Stimulated activated naive CD8-positive, alpha-beta T cell treated with anti-CD3 and anti-CD28 coated beads, Interleukin-15, Interleukin-2, amounts not matched to agents 100 U/mL and 50 U/mL, for 24 hours (primary cell): Measurements from ENCODE around the gene ARHGEF1.

Source experiments
- ATAC-seq: fragments of 150-1000 bp; cut with Tn5 transposase; one replicate; pipeline ENCODE4 v1.10.0; 2021
- DNase-seq: peaks from one replicate; pipeline ENCODE4 v3.0.0; 2021

Gene ARHGEF1

DNA sequence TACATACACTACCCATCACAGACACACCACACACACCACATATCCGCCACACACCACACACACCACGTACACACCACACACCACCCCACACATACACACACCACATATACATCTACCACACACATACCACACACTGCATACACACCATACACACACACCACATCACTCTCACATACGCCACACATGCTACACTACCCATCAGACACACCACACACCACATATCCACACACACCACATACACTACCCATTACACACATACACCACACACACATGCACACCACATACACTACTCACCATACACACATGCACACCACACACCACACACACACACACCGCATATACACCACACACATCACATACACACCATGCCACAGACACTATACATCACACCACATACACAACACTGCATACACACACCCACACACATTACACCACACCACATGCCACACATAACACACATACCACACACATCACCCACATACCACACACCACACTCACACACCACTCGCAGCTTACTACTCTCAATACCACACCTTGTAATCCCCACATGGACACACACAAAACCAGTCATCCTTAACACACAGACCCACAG, 35.8 kb downstream of the ARHGEF1 start:
- DNase-seq (no peak), ATAC-seq (no peak)

DNA sequence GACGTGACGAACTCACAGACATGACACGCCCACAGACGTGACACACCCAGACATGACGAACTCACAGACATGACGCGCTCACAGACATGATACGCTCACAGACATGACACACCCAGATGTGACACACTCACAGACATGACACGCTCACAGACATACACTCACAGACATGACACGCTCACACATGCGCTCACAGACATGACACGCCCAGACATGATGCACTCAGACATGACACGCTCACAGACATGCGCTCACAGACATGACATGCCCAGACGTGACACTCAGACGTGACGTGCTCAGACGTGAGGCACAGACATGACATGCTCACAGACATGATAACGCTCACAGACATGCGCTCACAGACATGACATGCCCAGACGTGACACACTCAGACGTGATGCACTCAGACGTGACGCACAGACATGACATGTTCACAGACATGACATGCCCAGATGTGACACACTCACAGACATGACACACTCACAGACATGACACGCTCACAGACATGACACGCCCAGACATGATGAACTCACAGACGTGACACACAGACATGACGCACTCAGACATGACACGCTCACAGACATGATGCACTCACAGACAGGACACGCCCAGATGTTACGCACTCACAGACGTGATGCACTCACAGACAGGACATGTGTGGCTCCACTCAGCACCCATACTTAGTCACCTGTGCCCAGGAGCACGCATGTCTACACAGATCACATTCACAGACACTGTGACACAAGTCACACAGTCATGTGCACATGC, 37.1 kb downstream of the ARHGEF1 start:
- ATAC-seq: no peak

DNA sequence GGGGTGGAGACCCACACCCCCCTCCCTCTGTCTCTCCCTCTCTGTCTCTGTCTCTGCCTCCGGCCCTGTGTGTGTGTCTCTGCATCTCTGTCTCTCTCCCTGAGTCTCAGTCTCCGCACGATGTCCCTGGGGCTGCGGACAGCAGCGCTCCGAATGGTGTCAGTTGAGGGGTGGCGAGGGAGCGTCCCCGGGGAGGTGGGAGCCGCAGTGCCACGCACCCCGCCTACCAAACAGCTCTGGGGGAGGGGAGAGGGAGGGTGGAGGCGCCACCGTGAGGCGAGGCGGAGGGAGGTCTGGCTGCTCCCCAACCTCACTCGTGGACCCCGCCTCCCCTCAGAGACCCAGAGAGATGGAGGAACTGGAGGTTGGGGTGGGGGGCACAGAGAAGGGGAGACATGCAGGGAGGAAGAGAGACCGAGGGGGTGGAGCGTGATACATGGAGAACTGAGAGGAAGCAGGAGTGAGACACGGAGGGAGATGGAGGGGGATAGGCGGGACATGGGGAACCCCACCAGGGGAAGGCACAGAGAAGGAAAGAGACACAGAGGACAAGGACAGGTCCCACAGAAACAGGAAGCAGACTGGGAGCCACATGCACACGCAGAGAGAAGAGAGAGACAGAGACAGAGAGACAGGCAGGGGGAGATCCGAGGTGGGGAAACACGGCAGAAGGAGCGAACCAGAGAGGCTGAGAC, 38.0 kb downstream of the ARHGEF1 start:
- ATAC-seq: no peak
- DNase-seq: no peak

More for the DNA sequence above, 37.1 kb downstream of the ARHGEF1 start:
- no peak for DNase-seq

DNA sequence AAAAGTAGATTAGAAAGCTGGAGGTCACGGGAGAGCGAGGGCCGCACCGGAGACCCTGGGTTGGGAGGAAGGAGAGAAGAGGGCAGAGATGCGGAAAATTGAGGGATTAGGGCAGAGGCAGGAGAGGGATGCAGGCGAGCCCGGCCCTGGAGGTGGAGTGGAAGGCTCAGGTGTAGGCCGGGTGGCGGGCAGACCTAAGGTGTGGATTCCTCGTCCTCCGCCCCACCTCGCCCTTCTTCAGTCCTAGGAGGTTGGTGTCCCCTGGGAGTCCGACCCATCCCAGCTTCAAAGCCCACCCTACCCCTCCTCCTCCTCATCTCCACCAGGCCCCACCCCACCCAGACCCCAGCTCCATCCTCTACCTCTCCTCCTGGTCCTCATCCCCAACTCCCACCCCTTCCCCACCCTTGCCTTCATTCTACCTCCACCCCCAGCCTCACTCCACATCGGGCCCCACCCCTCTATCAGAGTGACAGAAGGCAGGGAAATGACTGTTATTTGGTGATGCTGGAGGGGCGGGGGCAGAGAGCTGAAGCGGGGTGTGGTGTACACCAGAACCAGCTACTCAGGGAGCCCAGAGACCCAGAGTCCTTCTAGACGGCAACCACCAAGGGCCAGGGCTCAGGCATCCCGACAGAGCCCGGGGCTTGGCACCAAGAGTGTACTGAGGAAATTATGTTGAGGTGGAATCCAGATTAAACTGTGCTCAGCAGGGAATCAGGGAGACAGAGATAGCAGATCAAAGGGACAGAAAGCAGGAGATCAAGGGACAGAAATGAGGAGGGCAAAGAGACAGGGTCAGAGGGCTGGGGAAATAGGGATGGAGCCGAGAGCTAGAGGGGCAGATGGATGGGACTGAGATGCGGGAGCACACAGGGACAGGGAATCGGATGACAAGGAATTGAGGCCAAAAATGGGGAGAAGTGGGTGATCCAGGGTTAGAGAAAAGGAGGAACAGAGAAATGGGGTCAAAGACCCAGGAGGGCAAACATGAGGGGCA, 38.9 kb downstream of the ARHGEF1 start:
- no peak for ATAC-seq
- DNase-seq: no peak

DNA sequence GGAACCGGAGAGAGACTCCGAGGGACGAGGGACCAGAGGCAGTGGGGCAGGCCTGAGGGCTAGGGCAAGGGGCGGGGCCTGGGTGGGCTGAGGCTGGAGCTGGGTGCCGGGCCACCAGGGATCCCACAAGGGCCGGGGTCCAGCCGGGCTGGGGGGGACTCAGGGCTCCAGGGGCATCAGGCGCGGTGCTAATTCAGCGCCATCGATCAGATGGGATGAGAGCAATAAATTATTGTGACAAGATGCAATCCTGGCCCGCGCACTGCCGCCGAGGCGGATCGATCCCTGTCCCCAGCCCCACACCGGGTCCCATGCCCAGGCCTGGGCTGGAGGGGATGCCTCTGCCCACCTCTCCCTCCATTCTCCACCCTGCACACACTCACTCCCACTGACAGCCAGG, 39.6 kb downstream of the ARHGEF1 start:
- DNase-seq (no peak), ATAC-seq (no peak)

DNA sequence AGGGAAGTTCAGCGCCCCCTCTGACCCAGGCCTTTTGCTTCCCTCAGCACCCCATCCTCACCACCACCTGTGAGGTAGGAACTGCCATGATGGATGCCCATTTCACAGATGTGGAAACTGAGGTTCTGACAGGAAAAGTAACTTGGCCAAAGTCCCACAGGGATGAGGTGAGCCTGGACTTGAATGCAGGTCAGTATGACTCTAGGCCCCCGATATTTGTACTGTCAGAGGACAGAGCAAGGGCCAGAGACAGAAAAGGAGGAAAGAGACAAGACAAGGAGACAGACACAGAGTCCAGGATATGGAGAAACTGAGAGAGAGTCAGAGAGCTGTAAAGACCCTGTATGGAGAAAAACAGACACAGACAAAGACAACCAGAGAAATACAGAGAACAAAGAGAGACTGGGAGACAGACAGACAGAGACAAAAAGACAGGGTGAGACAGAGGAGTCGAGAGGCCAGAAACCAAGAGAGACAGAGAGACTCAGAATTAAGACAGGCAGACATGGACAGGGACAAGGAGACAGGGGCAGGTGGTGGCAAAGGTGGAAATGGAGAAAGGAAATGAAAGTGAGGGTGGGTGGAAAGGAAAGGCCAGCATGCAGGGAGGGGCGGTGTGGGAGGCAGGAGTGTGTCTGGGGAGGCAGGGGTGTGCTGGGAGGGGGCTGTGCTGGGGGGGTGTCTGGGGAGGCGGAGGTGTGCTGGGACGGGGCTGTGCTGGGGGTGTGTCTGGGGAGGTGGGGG, 40.2 kb downstream of the ARHGEF1 start:
- no peak for ATAC-seq
- DNase-seq: no peak

DNA sequence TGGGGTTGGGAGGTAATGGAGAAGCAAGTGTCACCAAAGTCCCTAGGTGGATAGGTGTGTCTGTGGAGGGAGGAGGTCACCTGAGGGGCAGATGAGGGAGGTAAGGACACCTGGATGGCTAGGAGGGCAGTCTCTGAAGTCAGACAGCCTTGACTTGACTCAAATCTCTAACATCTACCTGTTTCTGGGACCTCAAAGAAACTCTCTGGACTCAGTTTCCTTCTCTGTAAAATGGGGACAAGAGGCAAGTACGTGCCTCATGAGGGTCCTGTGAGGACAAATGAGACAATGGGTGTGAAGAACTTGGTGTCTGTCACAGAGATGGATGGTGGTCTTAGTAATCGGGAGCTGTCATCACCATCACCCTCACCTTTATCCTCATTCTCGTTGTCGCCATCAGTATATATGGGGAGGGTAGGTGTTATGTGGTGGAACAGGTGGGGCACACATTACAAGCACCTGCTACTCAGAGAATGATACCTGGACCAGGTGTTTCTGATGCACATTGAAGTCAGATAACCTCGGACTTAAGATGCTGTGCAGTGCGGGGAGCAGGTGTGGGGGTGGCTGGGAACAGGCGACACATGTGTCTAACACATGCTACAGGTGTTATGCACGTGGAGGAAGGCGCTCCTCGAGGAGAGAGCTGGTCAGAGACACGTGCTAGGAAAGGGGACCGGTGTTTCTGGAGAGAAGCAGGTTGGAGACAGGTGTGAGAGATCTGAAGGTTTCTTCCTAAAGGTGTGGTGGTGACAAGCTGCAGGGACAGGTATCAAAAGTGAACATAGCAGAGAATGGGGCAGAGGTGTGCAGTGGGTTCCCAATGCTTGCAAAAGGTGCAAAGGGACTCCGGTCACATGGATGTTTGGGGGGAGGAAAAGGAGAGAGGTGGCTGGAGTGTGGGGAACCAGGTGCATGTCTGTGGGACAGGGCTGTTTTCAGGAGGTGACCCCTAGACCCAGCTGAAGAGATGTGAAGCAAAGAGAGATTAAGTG, 41.5 kb downstream of the ARHGEF1 start:
- ATAC-seq: no peak
- no peak for DNase-seq

DNA sequence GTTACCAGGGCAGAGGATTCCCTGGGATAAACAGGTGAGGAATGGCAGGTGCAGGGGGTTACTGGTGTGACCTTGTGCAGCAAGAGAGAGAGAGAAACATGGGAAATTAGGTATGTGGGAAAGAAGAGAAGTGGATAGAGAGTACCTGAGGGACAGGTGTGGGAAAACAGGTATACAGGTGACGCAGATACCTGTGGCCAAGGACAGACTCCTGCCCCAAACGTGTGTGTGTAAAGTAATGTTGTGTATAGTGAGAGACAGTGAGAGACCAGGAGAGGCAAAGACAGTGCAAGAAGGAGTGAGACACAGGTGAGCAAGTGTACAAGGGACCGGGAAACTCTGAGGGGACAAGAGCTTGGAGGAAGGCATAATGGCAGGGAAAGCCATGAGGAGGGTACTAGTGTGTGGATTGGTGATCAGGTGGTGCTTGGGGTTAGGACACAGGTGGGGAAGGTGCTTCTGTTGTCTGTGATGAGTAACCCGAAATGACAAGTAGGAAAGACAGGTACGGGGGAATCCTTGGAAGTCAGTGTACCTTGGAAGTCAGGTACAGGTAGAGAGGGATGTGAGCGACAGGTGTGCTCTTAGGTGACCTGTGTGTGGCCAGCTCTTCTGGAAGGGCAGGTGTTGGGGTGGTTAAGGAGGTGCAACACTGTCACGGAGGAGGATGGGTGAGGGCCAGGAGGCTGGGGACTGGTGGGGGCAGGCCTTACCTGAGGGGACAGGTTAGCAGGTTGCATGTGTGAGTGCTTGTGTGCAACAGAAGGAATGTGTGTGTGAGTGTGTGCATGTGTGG, 42.4 kb downstream of the ARHGEF1 start:
- DNase-seq (no peak), ATAC-seq (no peak)

DNA sequence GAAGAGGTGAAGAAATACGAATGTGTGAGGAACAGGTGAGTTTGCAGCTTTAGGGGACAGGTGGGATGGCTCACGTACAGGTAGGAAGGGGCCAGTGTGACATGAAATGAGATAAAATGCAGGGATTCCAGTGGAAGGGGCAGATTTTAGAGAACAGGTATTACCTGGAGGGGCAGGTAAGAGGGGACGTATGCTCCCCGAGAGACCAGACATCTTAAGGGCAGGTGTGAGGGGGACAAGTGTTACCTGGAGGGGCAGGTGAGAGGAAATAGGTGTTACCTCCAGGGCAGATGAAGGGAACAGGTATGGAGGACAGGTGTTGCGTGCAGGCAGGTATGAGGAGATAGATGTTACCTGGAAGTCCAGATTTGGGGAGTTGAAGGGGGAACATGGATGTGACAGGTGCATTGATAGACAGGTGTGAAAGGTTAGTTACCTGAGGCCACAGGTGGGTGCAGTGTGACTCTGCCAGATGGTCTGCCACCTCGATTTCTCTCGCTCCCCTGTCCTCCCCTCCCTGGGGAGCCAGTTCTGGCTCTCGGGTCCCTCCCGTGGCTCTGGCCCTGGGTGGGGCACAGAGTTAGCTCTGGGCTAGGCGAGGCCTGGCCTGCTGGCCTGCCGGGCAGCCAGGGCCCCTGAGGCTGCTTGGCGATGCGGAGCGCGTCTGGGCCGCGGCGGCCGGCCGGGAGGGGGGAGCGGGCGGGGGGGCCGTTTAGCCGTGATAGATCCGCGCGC, 43.2 kb downstream of the ARHGEF1 start:
- DNase-seq (no peak), ATAC-seq (no peak)

DNA sequence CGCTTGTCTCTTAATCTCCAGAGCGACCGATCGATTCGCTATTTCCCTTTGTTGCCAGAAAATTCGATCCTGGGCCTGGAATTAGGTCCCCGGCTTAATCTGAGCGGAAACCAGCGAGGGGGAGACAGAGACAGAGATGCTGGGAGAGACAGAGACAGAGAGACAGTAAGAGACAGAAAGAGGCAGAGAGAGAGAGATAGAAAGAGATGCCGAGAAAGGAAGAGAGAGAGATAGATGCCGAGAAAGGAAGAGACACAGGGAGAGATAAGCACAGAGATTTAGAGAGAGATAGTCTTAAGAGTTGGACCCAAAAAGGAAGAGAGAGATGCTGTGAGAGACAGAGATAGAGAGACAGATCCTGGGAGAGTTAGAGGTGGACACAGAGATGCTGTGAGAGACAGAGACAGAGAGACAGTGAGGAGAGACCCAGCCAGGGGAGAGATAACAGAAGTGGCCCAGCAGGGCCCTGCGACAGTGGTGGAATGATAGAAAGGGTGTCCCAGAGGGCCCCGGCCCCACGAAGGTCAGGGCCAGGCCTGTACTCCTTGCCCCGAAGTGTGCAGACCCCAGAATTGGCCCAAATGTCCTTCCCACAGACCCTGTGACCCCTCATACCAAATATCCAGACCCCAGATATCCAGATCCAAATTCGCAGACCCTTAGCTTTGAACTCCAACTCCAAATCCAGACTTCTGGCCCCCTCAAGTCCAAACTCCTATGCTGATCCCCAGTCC, 43.9 kb downstream of the ARHGEF1 start:
- ATAC-seq: no peak
- DNase-seq: no peak

DNA sequence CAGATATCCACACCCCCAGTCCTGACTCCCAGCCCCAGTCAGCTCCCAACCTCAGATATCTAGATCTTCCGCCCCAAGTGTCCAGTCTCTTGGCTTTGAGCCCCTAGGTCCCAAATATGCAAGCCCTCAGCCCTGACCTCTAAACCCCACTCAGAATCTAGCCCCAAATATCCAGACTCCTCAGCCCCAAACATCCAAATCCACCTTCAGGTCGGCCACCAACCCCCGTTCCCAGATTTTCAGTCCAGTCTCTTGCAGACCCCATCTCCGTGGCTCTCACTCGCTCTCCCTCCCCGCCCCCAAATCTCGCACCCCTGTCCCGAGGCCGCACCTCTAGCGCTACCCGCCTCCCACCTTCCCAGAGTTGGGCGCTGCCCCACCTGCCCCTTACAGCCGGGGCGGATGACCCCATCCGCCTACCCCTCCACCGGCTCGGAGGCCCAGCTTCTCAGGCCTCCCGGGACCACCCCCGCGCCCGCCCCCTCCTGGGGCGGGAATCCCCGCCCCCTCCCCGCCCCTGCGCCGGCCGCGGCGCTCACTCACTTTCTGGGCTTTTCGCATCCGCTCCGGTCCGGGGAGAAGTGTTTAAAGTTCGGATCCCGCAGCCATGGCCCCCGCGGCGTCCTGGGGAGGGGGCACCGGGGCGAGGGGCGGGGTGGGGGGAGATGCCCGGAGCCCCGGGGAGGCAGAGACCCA, 44.7 kb downstream of the ARHGEF1 start:
- ATAC-seq (peak; percentile 10), DNase-seq (no peak)

DNA sequence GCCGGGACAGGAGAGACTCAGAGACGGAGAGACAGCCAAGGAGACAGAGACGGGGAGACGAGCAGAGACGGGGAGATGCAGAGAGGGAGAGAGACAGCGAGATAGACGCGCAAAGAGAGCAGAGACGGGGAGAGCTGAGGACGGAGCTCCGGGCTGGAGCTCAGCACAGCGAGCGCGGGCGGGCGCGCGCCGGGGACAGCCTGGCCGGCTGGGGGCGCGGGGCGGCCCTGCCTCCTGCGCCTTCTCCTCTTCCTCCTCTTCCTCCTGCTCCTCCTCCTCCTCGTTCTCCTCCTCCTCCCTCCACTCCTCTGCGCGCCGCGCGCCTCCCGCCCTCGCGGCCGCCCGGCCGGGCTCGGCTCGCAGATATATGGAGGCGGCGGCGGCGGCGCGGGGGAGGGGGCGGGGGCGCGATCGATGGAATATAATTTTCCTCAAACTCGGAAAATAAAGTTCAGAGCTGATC, 45.3 kb downstream of the ARHGEF1 start, which contains the start of gene ERFL:
TSS of gene ERFL (minus strand) at position 229 of the 463 bp plus-strand sequence. CDS start 15,530 bp downstream, outside the sequence.
- DNase-seq (no peak), ATAC-seq (peak; percentile 36)

DNA sequence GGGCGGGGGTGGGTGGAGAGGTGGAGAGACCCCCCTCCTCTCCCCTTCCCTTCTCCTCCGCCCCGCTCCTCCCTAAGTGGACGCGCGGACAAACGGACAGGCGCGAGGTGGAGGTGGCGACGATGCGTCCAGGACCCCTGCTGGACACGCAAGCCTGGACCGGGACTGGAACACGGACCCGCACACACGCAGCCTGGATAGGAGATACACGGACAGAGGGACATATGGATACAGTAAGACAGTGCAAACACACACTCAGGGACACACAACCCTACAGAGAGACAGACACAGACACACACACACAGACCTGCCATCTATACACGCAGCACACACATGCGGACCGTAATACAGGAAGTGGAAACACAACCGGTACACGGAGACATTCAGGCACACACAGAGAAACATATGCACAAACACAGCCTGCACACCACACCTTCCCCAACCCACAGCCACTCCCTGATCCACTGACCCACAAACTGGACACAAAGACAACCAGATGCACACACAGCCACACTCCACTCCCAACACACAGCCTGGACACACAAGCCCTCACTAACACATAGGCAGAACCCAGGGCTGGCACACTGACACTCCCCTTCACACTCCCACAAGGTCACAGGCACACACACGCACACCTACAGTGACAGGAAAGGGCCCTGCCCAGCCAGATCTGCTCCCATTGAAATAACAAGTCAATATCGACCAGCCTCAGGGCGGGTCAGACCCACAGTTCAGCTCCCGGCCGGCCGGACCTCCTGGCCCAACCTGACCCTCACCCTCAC, 46.0 kb downstream of the ARHGEF1 start:
- ATAC-seq (peak; percentile 44), DNase-seq (no peak)

DNA sequence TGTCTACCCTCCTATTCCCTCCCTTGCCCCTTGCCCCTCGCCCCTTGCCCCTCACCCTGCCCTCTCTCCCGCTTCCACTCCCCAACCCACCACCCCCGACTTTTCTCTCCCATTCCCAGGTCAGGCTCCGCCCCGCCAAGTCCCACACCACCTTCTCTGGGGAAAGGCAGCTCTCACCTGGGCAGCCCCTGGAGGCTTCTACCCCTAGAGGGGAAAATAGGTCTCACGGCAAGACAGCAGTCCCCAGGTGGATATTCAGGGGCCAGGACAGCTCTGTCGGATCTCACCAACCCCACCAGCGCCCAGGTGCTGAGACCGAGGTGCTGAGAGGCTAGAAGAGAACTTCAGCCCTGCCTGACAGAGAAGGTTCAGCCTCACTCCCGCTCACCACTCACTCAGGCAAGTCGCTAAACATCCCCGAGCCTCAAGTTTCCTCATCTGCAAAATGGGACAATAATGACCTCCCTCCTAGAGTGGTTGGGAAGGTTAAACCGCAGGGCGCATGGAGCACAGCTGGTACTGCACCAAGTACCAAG, 46.6 kb downstream of the ARHGEF1 start:
- ATAC-seq: no peak
- no peak for DNase-seq

DNA sequence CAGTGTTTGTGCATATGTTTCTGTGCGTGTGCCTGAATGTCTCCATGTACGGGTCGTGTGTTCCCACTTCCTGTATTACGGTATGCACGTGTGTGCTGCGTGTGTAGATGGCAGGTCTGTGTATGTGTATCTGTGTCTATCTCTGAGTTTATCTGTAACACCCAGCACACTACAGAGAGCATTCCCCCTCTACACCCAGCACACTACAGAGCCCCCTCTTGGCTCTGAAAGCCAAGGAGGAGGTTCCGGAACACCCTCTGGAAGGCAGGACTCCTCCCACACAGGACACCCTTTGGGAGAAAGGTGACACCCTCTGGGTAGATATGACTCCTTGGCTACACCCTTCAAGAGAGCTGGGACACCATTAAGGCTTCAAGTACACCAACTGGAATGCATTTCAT, 47.3 kb downstream of the ARHGEF1 start:
- ATAC-seq: no peak
- DNase-seq: no peak
